ENCODE data around the gene PLD3. TPM values are rescaled to one million over a fixed set of nuclear protein-coding genes. Genes with fewer than 3 reads are reported as not detected.
A peak's percentile ranks its signal among the peaks of the same experiment; 100 is the strongest.

Gene PLD3
- total RNA-seq, 2 donors from 2014 or later = 177 to 240 TPM

DNA sequence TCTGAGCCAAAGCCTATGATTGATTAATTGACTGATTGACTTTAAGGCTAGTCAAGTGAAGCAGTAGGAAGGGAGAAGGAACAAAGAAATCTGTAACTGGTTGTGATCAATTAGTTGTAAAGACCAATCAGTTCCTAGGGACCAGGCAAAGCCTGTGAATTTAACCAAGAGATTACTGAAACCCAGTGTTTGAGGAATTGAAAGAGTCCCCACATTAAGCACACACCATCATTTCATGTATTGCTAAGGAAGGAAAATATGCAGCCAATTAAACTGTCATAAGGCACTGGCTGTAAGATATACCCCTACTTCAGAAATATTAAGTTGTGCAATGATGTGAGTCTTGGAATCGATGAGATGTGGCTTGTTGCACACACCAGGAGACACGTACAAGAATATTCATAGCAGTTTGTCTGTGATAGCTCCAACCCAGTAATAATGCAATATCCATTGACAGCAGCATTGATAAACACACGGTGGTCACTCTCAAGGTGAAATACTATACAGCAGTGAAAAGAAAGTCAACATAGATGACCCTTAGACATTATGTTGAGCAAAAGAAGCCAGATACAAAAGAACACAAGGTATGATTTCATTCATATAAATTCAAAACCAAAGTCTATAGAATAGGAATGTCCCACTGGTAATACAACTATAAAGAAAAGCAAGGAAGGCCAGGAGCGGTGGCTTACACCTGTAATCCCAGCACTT is 9.3 kb upstream of the PLD3 start:
- no peak for TF ChIP-seq CTCF (conservative IDR thresholded peaks at IDR 0.05)
- Histone ChIP-seq H3K27ac (ENCODE audit: low read depth, low read length) (no peak overlapping the region), H3K27me3 (ENCODE audit: control insufficient read depth, insufficient read depth, low read length, poor library complexity, severe bottlenecking) (no peaks in the 10 kb centered on the region), H3K9ac (ENCODE audit: extremely low read depth, low read length, poor library complexity, severe bottlenecking) (no peak overlapping the region), H3K36me3 (ENCODE audit: control insufficient read depth, insufficient read depth, low read length) (peaks cover 28% of the 10 kb centered on the region), H3K4me3 (ENCODE audit: low read length) (no peak overlapping the region), H3K4me1 (ENCODE audit: control insufficient read depth, insufficient read depth, low read length) (no peaks in the 10 kb centered on the region), H3K9me3 (ENCODE audit: control insufficient read depth, low read length) (no peaks in the 10 kb centered on the region)
- Mint-ChIP-seq H3K27me3 (ENCODE audit: insufficient read depth) (no peaks in the 10 kb centered on the region), H3K9me3 (no peaks in the 10 kb centered on the region), H3K36me3 (ENCODE audit: low read depth) (peaks cover 33% of the 10 kb centered on the region), H3K4me3 (no peak overlapping the region), H3K4me1 (no peaks in the 10 kb centered on the region), H3K27ac (no peak overlapping the region)
- 88 to 96% methylated on average over 3 to 4 of the region's 4 CpGs for WGBS, 2 experiments (ENCODE audit: insufficient coverage in 1 of 2, insufficient read length in 1 of 2)
- DNase-seq = no peak

DNA sequence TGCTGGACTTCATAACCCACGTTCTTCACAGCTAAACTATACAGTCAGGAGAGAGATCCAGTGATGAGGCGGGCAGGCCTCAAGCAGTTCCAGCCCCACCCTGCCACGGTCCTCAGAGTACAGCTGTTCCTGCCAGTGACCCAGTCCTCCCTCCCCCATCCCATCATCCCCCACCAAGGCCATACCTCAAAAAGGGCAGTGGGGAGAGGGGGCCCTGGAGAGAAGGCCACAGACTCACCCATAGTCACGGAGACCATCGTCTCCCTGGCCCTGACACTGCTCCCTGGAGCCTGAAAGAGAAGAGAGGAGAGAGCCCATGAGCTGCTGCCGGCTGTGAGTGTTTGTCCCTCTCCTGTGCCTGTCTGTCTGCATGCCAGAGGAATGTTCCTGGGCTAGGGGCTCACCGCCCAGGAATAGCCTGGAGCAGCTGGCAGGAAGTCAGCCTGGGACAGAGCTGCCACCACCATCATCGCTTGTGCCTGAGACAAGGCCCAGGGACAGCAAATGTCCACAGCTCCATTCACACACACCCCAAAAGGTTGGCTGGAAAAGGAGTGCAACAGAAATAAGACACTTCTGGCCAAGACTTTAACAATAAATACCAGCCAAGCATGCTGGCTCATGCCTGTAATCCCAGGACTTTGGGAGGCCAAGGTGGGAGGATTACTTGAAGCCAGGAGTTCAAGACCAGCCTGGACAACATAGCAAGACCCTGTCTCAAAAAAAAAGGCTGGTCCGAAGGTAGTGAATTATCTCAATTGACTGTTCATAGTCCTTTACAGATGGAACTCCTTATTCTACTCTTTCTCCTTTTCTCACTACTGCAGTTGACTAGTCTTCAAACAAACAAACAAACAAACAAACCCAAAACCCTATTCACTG is 6.7 kb upstream of the PLD3 start:
- peaks cover 17% of the 10 kb centered on the region for H3K36me3 ChIP-seq (ENCODE audit: control insufficient read depth, insufficient read depth, low read length)
- no peak overlapping the region for H3K9ac ChIP-seq (ENCODE audit: extremely low read depth, low read length, poor library complexity, severe bottlenecking)
- Mint-ChIP-seq H3K4me3 (no peak overlapping the region), H3K4me1 (no peaks in the 10 kb centered on the region), H3K27ac (peak overlapping the region; percentile 48), H3K36me3 (ENCODE audit: low read depth) (peaks cover 19% of the 10 kb centered on the region), H3K9me3 (no peaks in the 10 kb centered on the region), H3K27me3 (ENCODE audit: insufficient read depth) (no peaks in the 10 kb centered on the region)
- 95 to 100% methylated on average over 2 to 9 of the region's 9 CpGs for WGBS, 2 experiments (ENCODE audit: insufficient coverage in 1 of 2, insufficient read length in 1 of 2)
- TF ChIP-seq CTCF (conservative IDR thresholded peaks at IDR 0.05) = no peak
- no peak overlapping the region for H3K27ac ChIP-seq (ENCODE audit: low read depth, low read length)
- H3K9me3 ChIP-seq (ENCODE audit: control insufficient read depth, low read length) = no peaks in the 10 kb centered on the region
- H3K27me3 ChIP-seq (ENCODE audit: control insufficient read depth, insufficient read depth, low read length, poor library complexity, severe bottlenecking) = no peaks in the 10 kb centered on the region
- no peaks in the 10 kb centered on the region for H3K4me1 ChIP-seq (ENCODE audit: control insufficient read depth, insufficient read depth, low read length)
- DNase-seq = no peak
- no peak overlapping the region for H3K4me3 ChIP-seq (ENCODE audit: low read length)

DNA sequence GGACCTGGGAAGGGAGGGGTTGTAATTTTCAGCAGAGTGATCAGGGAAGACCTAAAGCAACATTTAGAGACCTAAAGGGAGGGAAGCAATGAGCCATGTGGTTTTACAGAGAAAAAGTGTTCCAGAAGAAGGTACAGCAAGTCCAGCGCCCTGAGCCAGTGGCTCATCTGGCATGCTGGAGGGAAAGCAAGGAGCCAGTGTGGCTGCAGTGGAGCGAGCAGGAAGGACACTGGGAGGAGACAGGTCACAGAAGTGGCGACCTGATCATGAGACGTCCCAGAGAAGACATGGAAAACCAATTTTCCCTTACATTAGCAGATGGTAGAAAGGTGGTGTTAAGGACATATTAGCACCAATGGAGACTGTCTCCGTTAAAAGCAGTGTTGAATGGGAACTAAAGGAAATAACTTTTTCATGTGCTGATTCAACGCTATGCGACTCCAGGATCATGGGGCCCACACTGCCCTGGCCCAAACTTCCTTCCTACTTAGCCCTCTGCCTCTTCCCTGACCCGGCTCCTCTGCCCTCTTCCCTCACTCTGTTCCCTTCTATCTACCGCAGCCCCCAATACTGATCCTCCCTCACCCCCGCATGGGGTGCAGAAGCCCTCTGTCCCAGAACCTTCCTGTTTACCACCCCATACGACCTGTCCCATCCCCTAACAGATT is 5.7 kb upstream of the PLD3 start:
- no peak overlapping the region for H3K27ac ChIP-seq (ENCODE audit: low read depth, low read length)
- WGBS, 2 experiments (ENCODE audit: insufficient coverage in 1 of 2, insufficient read length in 1 of 2) = 89 to 95% methylated on average over 4 to 10 of the region's 11 CpGs
- no peak for TF ChIP-seq CTCF (conservative IDR thresholded peaks at IDR 0.05)
- H3K4me3 ChIP-seq (ENCODE audit: low read length) = no peak overlapping the region
- Mint-ChIP-seq H3K4me1 (peaks cover 4% of the 10 kb centered on the region), H3K27ac (peak overlapping the region; percentile 23), H3K9me3 (no peaks in the 10 kb centered on the region), H3K36me3 (ENCODE audit: low read depth) (peaks cover 19% of the 10 kb centered on the region), H3K4me3 (no peak overlapping the region), H3K27me3 (ENCODE audit: insufficient read depth) (no peaks in the 10 kb centered on the region)
- H3K27me3 ChIP-seq (ENCODE audit: control insufficient read depth, insufficient read depth, low read length, poor library complexity, severe bottlenecking) = no peaks in the 10 kb centered on the region
- H3K36me3 ChIP-seq (ENCODE audit: control insufficient read depth, insufficient read depth, low read length) = peaks cover 14% of the 10 kb centered on the region
- no peak for DNase-seq
- H3K9me3 ChIP-seq (ENCODE audit: control insufficient read depth, low read length) = no peaks in the 10 kb centered on the region
- H3K4me1 ChIP-seq (ENCODE audit: control insufficient read depth, insufficient read depth, low read length) = no peaks in the 10 kb centered on the region
- H3K9ac ChIP-seq (ENCODE audit: extremely low read depth, low read length, poor library complexity, severe bottlenecking) = no peak overlapping the region
